Activated naive CD4-positive, alpha-beta T cell treated with anti-CD3 and anti-CD28 coated beads, Interleukin-2, amount 50 U/mL, for 72 hours (primary cell): ENCODE data around the gene SPOCK2. TPM values are rescaled to one million over a fixed set of nuclear protein-coding genes. Genes with fewer than 3 reads are reported as not detected.
"Not testable (repeated sequence)": the region's sequence is repeated elsewhere in the genome, so short reads cannot be mapped to it uniquely, and the experiment has no call there.

Source experiments
- ATAC-seq, 2 donors: fragments of 150-1000 bp; cut with Tn5 transposase; 2 replicates each; pipeline ENCODE4 v1.10.0; 2021; ENCODE audit warnings: mild to moderate bottlenecking in 2 of 2, moderate library complexity in 2 of 2
- DNase-seq, 2 donors: peaks; one replicate each; pipeline ENCODE4 v3.0.0; 2021 to 2022; ENCODE audit warnings: low spot score in 2 of 2
- H3K27ac Mint-ChIP-seq, 2 donors: one replicate each; pipeline ENCODE4 v1.8.0; 2022; ENCODE audit warnings: mild to moderate bottlenecking in 2 of 2, mixed read lengths in 2 of 2
- H3K36me3 Mint-ChIP-seq, 2 donors: one replicate each; pipeline ENCODE4 v1.8.0; 2022; ENCODE audit warnings: mixed read lengths in 2 of 2
- H3K9me3 Mint-ChIP-seq, 2 donors: one replicate each; pipeline ENCODE4 v1.8.0; 2022; ENCODE audit warnings: mixed read lengths in 2 of 2
- total RNA-seq, 2 donors: library from RNA; stranded (reverse); gene quantifications; one replicate each; pipeline ENCODE4 v1.2.3, GENCODE V29; 2022

The SPOCK2 gene
- total RNA-seq, 2 donors from 2014 or later, result 170 to 209 TPM

- Mint-ChIP-seq H3K36me3 (no peaks in the 10 kb centered on the region), H3K27ac (no peak overlapping the region), H3K9me3 (no peaks in the 10 kb centered on the region)
- DNase-seq, result no peak
- no peak for ATAC-seq
Measured at GRCh38 chr10:72038458-72039001, 49.8 kb downstream of the SPOCK2 start.

GRCh38 chr10:72037811-72038210 lies 50.5 kb downstream of the SPOCK2 start:
- ATAC-seq (no peak), DNase-seq (no peak)
- H3K36me3 Mint-ChIP-seq, result no peaks in the 10 kb centered on the region
- H3K27ac Mint-ChIP-seq, result no peak overlapping the region
- no peaks in the 10 kb centered on the region for H3K9me3 Mint-ChIP-seq

- no peaks in the 10 kb centered on the region for H3K36me3 Mint-ChIP-seq
- no peaks in the 10 kb centered on the region for H3K9me3 Mint-ChIP-seq
- DNase-seq (no peak), ATAC-seq (no peak)
- no peak overlapping the region for H3K27ac Mint-ChIP-seq
Measured at GRCh38 chr10:72037266-72037665, 51.1 kb downstream of the SPOCK2 start.

- H3K36me3 Mint-ChIP-seq, result no peaks in the 10 kb centered on the region
- no peaks in the 10 kb centered on the region for H3K9me3 Mint-ChIP-seq
- peak overlapping the region in 1 of 2 donors; percentile 5 for H3K27ac Mint-ChIP-seq
- DNase-seq, result no peak
- ATAC-seq, result no peak
Measured at GRCh38 chr10:72035252-72035887, 53.0 kb downstream of the SPOCK2 start.

GRCh38 chr10:72034761-72035160 lies 53.6 kb downstream of the SPOCK2 start:
- DNase-seq (no peak), ATAC-seq (no peak)
- Mint-ChIP-seq H3K9me3 (no peaks in the 10 kb centered on the region), H3K27ac (no peak overlapping the region), H3K36me3 (no peaks in the 10 kb centered on the region)

GRCh38 chr10:72034040-72034499 lies 54.3 kb downstream of the SPOCK2 start:
- H3K9me3 Mint-ChIP-seq, result no peaks in the 10 kb centered on the region
- H3K27ac Mint-ChIP-seq, result no peak overlapping the region
- no peaks in the 10 kb centered on the region for H3K36me3 Mint-ChIP-seq
- no peak for ATAC-seq
- DNase-seq, result no peak

- peak overlapping the region in 1 of 2 donors; percentile 79 for H3K27ac Mint-ChIP-seq
- not testable (repeated sequence) for H3K36me3 Mint-ChIP-seq, ATAC-seq, DNase-seq, H3K9me3 Mint-ChIP-seq
Measured at GRCh38 chr10:72032409-72033162, 55.8 kb downstream of the SPOCK2 start.

- DNase-seq (no peak), ATAC-seq (no peak)
- no peaks in the 10 kb centered on the region for H3K9me3 Mint-ChIP-seq
- H3K27ac Mint-ChIP-seq, result no peak overlapping the region
- H3K36me3 Mint-ChIP-seq, result no peaks in the 10 kb centered on the region
Measured at GRCh38 chr10:72031706-72032105, 56.6 kb downstream of the SPOCK2 start.

- ATAC-seq (no peak), DNase-seq (no peak)
- no peaks in the 10 kb centered on the region for H3K36me3 Mint-ChIP-seq
- H3K27ac Mint-ChIP-seq, result no peak overlapping the region
- no peaks in the 10 kb centered on the region for H3K9me3 Mint-ChIP-seq
Measured at GRCh38 chr10:72030762-72031543, 57.4 kb downstream of the SPOCK2 start.

- DNase-seq (no peak), ATAC-seq (no peak)
- H3K27ac Mint-ChIP-seq, result no peak overlapping the region
- H3K36me3 Mint-ChIP-seq, result no peaks in the 10 kb centered on the region
- no peaks in the 10 kb centered on the region for H3K9me3 Mint-ChIP-seq
Measured at GRCh38 chr10:72029414-72029813, 58.9 kb downstream of the SPOCK2 start.

- no peaks in the 10 kb centered on the region for H3K36me3 Mint-ChIP-seq
- H3K9me3 Mint-ChIP-seq, result no peaks in the 10 kb centered on the region
- DNase-seq (no peak), ATAC-seq (no peak)
- no peak overlapping the region for H3K27ac Mint-ChIP-seq
Measured at GRCh38 chr10:72027498-72027897, 60.9 kb downstream of the SPOCK2 start.

- ATAC-seq (no peak), DNase-seq (no peak)
- Mint-ChIP-seq H3K27ac (no peak overlapping the region), H3K9me3 (no peaks in the 10 kb centered on the region), H3K36me3 (no peaks in the 10 kb centered on the region)
Measured at GRCh38 chr10:72026278-72027111, 61.9 kb downstream of the SPOCK2 start.

- ATAC-seq (no peak), DNase-seq (no peak)
- Mint-ChIP-seq H3K27ac (no peak overlapping the region), H3K36me3 (no peaks in the 10 kb centered on the region), H3K9me3 (no peaks in the 10 kb centered on the region)
Measured at GRCh38 chr10:72025832-72026231, 62.5 kb downstream of the SPOCK2 start.

- Mint-ChIP-seq H3K9me3 (no peaks in the 10 kb centered on the region), H3K36me3 (no peaks in the 10 kb centered on the region)
- no peak for ATAC-seq
Measured at GRCh38 chr10:72025400-72025799, 63.0 kb downstream of the SPOCK2 start.

GRCh38 chr10:72024596-72024995 lies 63.8 kb downstream of the SPOCK2 start:
- no peak for DNase-seq
- no peak for ATAC-seq
- Mint-ChIP-seq H3K27ac (peak overlapping the region in 1 of 2 donors; percentile 10), H3K9me3 (no peaks in the 10 kb centered on the region), H3K36me3 (no peaks in the 10 kb centered on the region)

More at GRCh38 chr10:72025400-72025799, 63.0 kb downstream of the SPOCK2 start:
- no peak overlapping the region for H3K27ac Mint-ChIP-seq
- no peak for DNase-seq

GRCh38 chr10:72022228-72022627 lies 66.1 kb downstream of the SPOCK2 start:
- H3K36me3 Mint-ChIP-seq, result no peaks in the 10 kb centered on the region
- DNase-seq (no peak), ATAC-seq (no peak)
- H3K9me3 Mint-ChIP-seq, result no peaks in the 10 kb centered on the region
- no peak overlapping the region for H3K27ac Mint-ChIP-seq
